ENCODE measurements around the gene GID4.

GID4 gene

DNA sequence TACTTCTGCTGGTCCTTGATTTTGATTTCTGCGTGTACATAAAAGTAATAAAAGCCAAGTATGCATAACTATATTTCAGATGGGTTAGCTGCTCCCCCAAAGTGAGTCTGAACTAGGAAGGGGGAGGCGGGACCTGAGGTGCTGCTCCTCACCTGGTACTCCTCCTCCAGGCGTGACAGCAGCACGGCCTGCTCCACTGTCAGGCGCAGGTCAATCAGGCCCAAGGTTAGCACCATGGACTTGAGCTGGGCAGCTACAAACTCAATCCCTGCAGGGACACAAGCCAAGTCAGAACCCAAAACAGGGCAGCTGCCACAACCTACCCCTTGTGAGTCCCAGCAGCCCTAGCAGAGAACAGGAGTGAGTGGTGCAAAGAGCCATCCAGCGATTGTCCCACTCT is 18.2 kb upstream of the GID4 start:
- Histone ChIP-seq H3K27ac (ENCODE audit: low read depth, low read length) (no peak overlapping the region), H3K4me3 (ENCODE audit: low read length) (no peak overlapping the region), H3K36me3 (ENCODE audit: control insufficient read depth, low read length) (peaks cover 13% of the 10 kb centered on the region), H3K9me3 (ENCODE audit: control insufficient read depth, insufficient read depth, low read length) (no peaks in the 10 kb centered on the region), H3K4me1 (ENCODE audit: control insufficient read depth, low read length) (no peaks in the 10 kb centered on the region), H3K27me3 (ENCODE audit: control insufficient read depth, low read length) (no peaks in the 10 kb centered on the region), H3K79me2 (ENCODE audit: control insufficient read depth, low read length) (no peaks in the 10 kb centered on the region), H3K9me2 (replicated peaks; ENCODE audit: control insufficient read depth, low read length) (no peaks in the 10 kb centered on the region), H3K4me2 (ENCODE audit: low read length) (no peak overlapping the region), H3F3A (ENCODE audit: control insufficient read depth, insufficient read depth) (no peaks in the 10 kb centered on the region), H4K20me1 (ENCODE audit: control insufficient read depth, insufficient read depth, low read depth, low read length) (no peaks in the 10 kb centered on the region)
- TF ChIP-seq EZH2phosphoT487 (IDR thresholded peaks at IDR 0.05; ENCODE audit: borderline replicate concordance, low read length) = no peak
- TF ChIP-seq, protein P1, sequence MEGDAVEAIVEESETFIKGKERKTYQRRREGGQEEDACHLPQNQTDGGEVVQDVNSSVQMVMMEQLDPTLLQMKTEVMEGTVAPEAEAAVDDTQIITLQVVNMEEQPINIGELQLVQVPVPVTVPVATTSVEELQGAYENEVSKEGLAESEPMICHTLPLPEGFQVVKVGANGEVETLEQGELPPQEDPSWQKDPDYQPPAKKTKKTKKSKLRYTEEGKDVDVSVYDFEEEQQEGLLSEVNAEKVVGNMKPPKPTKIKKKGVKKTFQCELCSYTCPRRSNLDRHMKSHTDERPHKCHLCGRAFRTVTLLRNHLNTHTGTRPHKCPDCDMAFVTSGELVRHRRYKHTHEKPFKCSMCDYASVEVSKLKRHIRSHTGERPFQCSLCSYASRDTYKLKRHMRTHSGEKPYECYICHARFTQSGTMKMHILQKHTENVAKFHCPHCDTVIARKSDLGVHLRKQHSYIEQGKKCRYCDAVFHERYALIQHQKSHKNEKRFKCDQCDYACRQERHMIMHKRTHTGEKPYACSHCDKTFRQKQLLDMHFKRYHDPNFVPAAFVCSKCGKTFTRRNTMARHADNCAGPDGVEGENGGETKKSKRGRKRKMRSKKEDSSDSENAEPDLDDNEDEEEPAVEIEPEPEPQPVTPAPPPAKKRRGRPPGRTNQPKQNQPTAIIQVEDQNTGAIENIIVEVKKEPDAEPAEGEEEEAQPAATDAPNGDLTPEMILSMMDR (IDR thresholded peaks at IDR 0.05; ENCODE audit: low read depth, low read length, poor library complexity, severe bottlenecking) = no peak

DNA sequence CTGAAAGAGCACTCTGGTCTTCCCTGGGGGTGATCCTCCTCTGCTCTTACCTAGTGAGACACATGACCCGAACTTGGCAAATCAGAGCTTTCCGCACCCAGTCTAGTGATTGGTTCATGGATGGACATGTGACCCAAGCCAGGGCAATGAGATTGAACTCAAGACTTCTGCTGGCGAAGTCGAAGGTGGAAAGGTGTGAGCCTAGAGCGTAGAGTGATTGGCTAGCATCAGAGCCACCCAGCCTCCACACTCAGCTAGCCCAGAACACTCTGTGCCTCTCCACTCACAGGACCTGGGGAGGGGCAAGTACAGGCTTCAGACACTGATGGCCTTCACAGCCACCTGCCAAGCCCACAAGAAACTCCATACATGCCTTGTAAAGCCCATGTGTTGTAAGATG is 17.8 kb upstream of the GID4 start:
- Histone ChIP-seq H3K36me3 (ENCODE audit: control insufficient read depth, low read length) (peaks cover 15% of the 10 kb centered on the region), H3K9me3 (ENCODE audit: control insufficient read depth, insufficient read depth, low read length) (no peaks in the 10 kb centered on the region), H3K27me3 (ENCODE audit: control insufficient read depth, low read length) (no peaks in the 10 kb centered on the region), H3K4me2 (ENCODE audit: low read length) (no peak overlapping the region), H3K79me2 (ENCODE audit: control insufficient read depth, low read length) (no peaks in the 10 kb centered on the region), H3F3A (ENCODE audit: control insufficient read depth, insufficient read depth) (no peaks in the 10 kb centered on the region), H3K27ac (ENCODE audit: low read depth, low read length) (no peak overlapping the region), H3K4me1 (ENCODE audit: control insufficient read depth, low read length) (no peaks in the 10 kb centered on the region), H3K9me2 (replicated peaks; ENCODE audit: control insufficient read depth, low read length) (no peaks in the 10 kb centered on the region), H3K4me3 (ENCODE audit: low read length) (no peak overlapping the region), H4K20me1 (ENCODE audit: control insufficient read depth, insufficient read depth, low read depth, low read length) (no peaks in the 10 kb centered on the region)
- no peak for TF ChIP-seq EZH2phosphoT487 (IDR thresholded peaks at IDR 0.05; ENCODE audit: borderline replicate concordance, low read length)
- TF ChIP-seq, protein P1 (IDR thresholded peaks at IDR 0.05; ENCODE audit: low read depth, low read length, poor library complexity, severe bottlenecking) = no peak

DNA sequence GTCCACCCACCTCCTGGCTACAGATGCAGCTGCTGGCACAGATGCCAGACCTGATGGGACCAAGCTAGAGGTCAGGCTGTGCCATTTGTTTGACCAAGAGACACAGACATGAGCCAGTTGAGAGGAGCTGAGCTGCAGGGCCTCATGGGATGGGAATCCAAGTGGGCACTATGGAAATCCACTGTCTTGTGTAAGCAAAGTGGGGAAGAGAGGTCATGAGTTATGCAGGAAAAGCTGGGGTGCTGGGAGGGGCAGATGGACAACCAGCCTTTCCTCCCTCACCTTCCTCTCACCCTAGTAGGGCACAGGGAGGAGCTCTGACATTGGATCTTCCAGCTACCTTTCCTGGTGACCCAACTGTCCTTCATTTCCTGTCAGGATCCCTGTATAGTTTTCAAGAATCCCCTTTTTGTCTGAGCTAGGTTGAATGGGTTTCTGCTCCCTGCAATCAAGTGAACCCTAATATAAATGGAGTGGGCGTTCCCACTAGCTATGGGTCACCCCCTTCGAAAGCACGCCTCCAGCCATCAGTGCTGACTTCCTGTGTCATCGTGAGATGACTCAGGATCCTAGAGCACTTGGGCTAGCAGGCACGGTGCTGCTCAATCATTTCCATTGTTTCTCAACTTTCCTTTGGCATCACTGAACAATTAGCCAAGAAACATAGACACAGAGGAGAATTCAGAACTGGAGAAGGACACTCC is 13.8 kb upstream of the GID4 start:
- Histone ChIP-seq H3K4me1 (ENCODE audit: control insufficient read depth, low read length) (no peaks in the 10 kb centered on the region), H3K27me3 (ENCODE audit: control insufficient read depth, low read length) (no peaks in the 10 kb centered on the region), H3K9me2 (replicated peaks; ENCODE audit: control insufficient read depth, low read length) (no peaks in the 10 kb centered on the region), H4K20me1 (ENCODE audit: control insufficient read depth, insufficient read depth, low read depth, low read length) (no peaks in the 10 kb centered on the region), H3K27ac (ENCODE audit: low read depth, low read length) (no peak overlapping the region), H3K9me3 (ENCODE audit: control insufficient read depth, insufficient read depth, low read length) (no peaks in the 10 kb centered on the region), H3K4me3 (ENCODE audit: low read length) (no peak overlapping the region), H3K36me3 (ENCODE audit: control insufficient read depth, low read length) (peaks cover 22% of the 10 kb centered on the region), H3F3A (ENCODE audit: control insufficient read depth, insufficient read depth) (no peaks in the 10 kb centered on the region), H3K79me2 (ENCODE audit: control insufficient read depth, low read length) (peaks cover 7% of the 10 kb centered on the region; the same call in 1 of the 2 replicates), H3K4me2 (ENCODE audit: low read length) (no peak overlapping the region)
- TF ChIP-seq EZH2phosphoT487 (IDR thresholded peaks at IDR 0.05; ENCODE audit: borderline replicate concordance, low read length) = no peak
- TF ChIP-seq, protein P1 (IDR thresholded peaks at IDR 0.05; ENCODE audit: low read depth, low read length, poor library complexity, severe bottlenecking) = no peak
